GM19328 (cell line): ENCODE data around the gene MYO10.
"Not testable (repeated sequence)": the region's sequence is repeated elsewhere in the genome, so short reads cannot be mapped to it uniquely, and the experiment has no call there.

ENCODE experiments used
- ATAC-seq: cut with Tn5 transposase; IDR thresholded peaks from one replicate; pipeline ENCODE4 v1.9.1; 2021; ENCODE audit warnings: mild to moderate bottlenecking, moderate library complexity; ENCODE audit not compliant: unreplicated experiment

MYO10 gene

DNA sequence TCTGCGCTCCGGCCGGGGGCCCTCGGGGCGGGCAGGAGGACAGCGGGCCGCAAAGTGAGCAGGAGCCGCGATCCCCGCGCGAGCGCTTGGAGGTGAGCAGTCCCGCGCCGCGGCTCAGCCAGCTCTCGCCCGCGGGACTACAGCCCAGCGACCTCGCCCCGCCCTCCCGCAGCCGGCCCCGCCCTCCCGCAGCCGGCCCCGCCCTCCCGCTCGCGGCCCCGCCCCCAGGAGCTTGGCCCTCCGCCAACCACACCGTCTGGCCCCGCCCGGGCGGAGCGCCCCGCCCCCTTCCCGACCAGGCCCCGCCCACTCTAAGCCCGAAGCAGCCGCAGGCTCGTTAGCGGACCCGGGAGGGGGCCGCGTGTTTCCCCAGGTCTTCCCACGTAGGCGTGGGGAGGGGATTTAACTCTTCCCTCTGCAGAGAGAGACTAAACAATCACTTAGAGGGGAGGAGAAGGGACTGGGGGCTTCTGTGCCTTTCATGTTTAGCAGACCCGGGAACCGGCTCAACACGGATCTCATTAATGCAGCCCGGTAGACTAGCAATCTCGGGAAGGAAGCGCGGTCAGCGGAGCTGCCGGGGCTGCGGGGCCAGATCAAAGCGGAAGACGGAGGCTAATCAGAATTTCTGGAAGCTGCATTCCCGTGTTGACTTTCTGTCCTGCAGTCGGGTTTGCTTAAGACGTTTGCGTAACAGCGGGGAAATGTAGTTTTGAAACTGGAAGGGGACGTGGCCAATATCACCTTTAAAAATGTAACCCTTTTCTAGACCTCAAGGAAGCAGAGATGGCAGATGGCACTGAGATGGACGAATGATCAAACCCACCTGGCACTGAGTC is at the start of gene MYO10:
Gene MYO10 (minus strand): TSS at position 139 of the 839 bp plus-strand sequence. CDS start 480 bp downstream, outside the sequence.
- no peak for ATAC-seq

DNA sequence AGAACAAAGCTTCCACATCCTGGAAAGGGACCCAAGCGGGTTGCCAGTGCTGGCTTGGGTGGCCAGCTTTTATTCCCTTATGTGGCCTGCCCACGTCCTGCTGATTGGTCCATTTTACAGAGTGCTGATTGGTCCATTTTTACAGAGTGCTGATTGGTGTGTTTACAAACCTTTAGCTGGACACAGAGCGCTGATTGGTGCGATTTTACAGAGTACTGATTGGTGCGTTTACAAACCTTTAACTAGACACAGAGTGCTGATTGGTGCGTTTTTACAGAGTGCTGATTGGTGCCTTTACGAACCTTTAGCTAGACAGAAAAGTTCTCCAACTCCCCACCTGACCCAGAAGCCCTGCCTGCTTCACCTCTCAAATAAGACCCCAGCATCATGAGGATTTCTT is 49.2 kb upstream of the MYO10 start:
- not testable (repeated sequence) for ATAC-seq

DNA sequence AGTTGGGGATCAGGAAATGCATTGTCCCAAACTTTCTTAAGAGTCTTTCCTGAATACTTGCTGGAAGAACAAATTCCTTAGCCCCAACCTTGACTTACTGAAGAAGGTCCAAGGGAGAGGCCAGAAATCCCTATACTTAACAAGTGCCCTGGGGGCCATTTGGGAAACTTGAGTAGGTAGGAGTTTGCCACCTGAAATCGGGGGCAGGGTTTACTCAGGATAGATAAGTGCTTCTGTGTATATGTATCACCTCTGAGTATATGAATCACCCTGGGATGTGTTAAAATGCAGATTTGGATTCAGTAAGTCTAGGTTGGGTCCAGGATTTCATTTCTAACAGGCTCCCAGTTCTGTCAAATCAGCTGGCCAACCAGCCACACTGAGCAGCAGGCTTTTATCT is 47.9 kb upstream of the MYO10 start:
- no peak for ATAC-seq

DNA sequence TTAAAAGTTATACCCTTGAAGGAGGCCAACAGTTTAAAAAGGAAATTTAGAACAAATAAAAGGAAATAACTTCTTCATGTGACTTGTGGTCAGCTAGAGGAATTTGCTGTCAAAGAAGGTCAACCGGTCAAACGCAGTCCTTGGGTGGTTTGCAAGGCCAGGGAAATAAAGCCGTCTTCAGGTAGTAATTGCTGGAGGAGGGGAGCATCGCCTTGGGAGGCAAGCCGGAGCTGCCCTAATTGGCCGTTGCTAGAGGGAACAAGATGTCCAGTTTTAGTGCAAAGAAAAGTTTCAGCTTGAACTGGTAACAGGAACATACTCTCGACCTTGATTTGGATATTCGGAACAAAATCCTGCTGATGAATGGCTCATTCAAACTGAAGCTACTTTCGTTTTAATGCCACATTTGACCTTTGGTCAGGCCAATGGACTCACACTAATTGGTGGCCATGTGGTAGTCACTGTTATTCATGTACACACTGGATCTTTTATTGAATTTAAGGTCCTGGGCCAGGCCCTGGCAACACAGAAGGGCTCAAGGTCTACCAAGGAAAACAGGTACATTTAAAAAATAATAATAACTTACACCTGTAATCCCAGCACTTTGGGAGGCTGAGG is 47.0 kb upstream of the MYO10 start:
- ATAC-seq: no peak

DNA sequence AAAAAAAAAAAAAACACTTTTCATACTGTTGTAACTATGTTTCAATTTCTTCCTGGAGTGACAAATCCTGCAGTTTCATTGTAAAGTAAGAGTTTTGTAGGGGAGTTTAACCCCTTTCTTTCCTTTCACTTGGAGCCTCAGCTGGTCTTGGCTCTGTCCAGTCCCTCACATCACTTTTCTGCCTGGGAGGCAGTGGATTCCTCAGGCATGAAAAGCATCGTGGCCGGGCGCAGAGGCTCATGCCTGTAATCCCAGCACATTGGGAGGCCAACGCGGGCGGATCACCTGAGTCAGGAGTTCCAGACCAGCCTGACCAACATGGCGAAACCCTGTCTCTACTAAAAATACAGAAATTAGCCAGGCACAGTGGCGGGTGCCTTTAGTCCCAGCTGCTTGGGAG is 45.6 kb upstream of the MYO10 start:
- ATAC-seq: no peak

DNA sequence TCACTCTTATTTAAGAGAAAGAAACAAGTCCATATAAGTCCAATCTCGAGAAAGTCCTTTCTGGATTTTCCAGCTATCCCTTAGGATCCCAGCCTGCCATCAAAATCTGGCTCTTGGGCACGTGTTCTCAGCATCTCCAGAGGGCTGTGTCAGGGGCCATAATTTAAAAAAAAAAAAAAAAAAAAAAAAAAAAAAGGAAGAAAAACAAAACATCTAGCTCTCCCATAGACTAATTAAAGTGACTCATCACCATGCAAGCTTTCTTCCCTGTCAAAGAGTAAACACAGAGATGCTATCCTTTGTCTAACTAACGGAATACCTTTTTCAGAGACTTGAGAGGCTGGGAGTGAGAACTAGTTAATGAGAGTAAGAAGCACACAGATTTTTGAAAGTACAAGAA is 44.9 kb upstream of the MYO10 start:
- ATAC-seq: no peak

DNA sequence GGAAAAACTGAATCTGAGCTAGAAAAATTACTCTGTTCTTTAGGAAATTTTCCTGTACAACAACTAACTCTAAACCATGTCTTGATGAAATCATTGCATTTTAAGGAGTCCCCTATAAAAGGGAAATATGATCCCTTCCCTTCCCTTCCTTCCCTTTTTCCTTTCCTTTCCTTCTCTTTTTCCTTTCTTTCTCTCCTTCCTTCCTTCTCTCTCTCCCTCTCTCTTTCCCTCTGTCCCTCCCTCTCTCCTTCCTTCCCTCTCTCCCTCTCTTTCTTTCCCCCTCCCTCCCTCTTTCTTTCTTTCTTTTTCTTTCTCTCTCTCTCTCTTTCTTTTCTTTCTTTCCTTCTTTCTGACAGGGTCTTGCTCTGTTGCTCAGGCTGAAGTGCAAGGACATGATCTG is 42.2 kb upstream of the MYO10 start:
- ATAC-seq: no peak

DNA sequence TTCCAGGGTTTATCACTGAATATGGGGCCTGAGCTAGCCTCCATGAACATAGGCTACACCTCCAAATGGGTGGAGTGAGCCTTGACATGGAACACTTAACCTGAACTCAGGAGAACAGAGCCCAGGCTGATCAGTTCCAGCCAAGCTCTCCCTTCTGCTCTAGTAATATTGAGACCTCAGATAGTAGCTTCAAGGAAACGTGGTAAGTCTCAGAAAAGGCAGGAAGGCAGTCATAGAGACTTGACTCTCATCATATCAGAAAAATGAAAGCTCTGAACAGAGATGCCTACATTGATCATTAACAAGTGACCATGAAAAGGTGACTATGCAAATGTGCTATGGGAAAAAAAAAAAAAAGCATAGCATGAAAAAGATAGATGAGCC is 40.5 kb upstream of the MYO10 start:
- peak; percentile 36 for ATAC-seq

DNA sequence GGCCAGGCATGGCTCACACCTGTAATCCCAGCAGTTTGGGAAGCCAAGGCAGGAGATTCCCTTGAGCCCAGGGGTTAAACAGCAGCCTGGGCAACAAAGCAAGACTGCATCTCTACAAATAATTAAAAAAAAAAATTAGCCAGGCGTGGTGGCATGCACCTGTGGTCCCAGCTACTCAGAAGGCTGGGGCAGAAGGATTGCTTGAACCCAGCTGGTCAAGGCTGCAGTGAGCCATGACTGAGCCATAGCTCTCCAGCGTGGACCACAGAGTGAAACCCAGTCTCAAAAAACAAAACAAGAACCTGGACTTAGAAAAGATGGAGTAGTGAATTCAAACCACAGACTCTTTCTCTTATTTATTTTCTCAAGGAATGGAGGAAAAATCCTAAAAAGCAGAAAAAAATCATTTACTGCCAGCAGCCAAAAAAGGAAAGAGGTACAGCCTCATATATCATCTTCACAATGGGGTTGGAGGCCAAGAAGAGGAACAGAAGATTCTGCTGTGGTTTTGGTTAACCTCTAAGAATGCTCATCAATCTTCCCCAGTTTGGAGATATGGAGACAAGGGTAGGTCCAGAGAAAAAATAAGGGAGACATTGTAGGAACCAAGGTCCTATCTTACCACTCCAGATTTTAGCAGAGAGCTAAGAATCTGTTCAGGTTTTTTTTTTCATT is 40.0 kb upstream of the MYO10 start:
- peak; percentile 76 for ATAC-seq

DNA sequence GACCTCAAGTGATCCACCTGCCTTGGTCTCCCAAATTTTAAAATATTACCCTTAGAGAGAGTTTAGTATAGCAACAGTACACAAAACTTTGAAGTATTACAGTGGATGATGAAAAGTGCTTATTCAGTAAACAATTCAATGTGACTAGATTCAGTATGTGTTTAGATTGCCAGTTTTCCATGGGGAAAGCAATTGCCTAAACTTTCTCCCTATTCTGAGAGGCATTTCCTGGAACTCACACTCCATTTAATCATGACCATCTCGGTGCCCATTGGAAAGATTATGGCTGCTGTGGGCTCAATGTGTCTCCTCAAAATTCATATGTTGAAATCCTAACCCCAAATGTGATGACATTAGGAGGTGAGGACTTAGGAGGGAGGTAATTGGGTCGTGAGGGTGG is 38.9 kb upstream of the MYO10 start:
- ATAC-seq: no peak

DNA sequence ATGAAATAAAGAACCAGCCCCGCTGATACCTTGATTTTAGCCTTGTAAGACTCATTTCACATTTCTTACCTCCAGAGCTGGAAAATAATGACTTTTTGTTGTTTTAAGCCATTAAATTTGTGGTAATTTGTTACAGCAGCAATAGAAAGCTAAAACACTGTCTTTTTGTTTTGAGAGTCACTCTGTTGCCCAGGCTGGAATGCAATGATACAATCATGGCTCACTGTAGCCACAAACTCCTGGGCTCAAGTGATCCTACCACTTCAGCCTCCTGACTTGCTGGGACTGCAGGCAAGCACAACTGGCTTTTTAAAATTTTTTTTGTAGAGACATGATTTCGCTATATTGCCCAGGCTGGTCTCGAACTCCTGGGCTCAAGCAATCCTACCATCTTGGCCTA is 34.7 kb upstream of the MYO10 start:
- no peak for ATAC-seq

DNA sequence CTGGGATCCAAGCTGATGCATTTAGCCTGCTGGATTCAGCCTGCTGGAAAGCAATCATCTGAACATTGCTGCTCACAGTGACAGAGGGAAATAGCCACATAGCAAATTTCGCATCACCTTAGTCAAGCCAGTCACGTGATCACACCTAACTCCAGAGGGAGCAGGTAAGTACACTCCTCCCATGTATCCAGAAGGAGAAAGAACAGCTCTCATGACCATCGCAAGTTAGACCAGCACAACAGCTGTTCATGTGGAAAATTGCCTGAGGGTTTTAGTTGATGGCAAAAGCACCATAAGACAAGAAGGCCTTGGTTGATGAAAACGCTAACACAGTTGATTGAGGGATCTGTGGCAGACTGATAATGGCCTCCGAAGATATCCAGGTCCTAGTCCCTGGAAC is 34.2 kb upstream of the MYO10 start:
- no peak for ATAC-seq

DNA sequence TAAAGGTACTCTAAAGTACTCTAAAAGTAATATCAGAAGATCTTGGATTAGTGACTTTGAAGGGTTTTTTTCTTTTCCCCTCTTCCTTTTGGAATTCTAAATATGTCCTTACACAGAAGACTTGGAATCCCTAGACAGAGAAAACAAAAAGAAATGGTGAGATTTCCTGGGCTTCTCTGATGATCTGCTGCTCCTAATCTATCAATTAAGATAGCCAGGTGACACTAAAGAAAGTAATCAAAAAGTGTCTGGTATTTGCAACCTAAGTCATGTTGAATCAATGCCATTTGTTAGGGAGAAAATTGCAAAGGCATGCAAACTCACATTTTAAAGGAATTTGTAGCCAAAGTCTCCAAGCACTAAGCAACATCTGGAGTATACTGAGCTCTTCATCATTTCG is 29.5 kb upstream of the MYO10 start:
- no peak for ATAC-seq

DNA sequence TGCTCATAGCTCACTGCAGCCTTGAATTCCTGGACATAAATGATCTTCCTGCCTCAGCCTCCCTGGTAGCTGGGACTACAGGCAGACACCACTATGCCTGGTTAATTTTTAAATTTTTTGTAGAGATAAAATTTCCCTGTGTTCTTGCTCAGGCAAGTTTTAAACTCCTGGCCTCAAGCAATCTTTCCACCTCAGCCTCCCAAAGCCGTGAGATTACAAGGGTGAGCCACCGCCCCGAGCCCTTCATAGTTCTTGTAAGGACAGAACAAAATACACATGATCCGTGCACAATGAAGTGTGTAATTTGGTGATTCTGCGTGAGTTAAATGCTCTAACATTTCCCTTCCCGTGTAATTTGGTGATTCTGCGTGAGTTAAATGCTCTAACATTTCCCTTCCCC is 27.7 kb upstream of the MYO10 start:
- ATAC-seq: no peak

DNA sequence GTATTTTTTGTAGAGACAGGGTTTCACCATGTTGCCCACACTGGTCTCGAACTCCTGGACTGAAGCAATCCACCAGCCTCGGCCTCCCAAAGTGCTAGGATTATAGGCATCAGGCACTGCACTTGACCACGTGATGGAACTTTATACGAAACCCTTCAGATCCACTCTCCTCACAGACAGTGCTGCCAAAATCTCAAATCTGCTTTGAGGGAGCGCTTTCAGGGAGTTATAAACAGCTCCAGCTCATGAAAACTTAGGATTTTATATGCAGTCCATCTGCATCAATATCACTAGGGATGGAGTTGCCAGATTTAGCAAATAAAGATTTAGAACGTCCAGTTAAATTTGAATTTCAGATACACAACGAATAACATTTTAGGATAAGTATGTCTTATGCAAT is 25.0 kb upstream of the MYO10 start:
- ATAC-seq: no peak

DNA sequence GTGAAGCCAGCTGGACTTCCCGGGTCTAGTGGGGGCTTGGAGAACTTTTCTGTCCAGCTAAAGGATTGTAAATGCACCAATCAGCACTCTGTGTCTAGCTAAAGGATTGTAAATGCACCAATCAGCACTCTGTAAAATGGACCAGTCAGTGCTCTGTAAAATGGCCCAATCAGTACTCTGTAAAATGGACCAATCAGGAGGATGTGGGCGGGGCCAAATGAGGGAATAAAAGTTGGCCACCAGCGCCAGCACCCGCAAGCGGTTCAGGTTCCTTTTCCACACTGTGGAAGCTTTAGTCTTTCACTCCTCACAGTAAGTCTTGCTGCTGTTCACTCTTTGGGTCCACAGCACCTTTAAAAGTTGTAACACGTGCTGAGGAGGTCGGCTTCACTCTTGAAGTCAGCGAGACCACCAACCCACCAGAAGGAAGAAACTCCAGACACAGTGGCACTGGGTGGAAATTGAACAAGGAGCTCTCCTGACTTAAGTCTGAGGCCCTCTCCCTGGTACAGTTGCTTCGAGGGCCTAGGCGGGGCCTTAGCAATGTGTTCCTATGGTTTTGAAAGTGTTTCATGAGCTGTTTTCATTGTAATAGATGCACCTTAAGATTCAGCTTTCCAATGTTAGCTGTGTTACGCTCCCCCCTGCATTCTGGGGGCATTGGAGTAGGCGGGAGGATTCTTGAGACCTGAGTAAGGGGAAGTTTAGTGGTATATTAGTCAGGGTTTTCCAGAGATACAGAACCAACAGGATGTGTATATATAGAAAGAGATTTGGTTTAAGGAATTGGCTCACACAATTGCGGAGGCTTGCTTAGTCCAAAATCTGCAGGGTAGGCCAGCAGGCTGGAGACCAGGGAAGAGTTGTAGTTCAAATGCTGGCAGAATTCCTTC is 21.5 kb upstream of the MYO10 start:
- ATAC-seq: no peak

DNA sequence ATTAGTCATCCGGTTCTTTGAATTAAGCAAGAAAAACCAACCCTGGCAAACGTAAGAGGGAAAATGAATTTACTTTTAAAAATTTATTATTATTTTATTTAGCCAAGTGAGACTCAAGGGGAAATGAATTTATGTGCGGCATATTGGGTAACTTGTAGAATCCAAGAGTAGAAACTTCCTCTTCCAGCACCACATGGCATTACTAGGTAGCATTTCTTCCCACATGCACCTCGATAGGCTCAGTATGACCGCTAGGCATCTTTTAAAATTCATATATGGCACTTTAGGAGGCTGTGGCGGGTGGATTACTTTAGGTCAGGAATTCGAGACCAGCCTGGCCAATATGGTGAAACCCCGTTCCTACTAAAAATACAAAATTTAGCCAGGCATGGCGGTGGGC is 17.6 kb upstream of the MYO10 start:
- ATAC-seq: no peak

DNA sequence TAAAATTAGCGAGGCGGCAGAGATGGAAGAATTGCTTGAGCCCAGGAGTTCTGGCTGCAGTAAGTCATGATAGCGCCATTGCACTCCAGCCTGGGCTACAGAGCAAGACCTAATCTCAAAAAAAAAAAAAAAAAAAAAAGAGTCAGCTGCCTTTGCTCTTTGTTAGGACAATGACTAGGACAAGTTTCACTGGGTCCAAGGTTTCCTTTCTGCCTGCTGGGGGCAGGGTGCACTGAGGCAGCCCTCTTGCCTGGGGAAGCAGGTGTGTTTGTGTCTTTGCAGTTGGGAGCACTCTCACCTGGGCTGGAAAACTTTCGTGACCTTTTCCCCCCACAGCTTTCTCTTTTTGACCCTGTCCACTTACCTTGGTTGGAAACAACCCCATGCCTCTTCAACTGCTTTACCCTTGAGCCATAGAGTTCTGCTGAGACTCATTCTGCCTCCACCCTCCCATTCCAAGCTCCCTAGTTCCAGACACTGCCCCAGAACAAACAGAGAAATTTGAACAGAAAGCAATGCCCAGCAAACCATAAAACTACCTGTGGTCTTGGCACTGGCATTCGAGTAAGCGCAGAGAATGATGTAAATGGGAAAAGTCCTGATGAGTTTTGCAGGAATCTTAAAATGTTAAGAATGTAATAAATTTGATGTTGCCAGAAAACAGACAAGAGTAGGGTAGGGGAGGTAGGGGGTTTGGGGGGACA is 17.0 kb upstream of the MYO10 start:
- no peak for ATAC-seq

DNA sequence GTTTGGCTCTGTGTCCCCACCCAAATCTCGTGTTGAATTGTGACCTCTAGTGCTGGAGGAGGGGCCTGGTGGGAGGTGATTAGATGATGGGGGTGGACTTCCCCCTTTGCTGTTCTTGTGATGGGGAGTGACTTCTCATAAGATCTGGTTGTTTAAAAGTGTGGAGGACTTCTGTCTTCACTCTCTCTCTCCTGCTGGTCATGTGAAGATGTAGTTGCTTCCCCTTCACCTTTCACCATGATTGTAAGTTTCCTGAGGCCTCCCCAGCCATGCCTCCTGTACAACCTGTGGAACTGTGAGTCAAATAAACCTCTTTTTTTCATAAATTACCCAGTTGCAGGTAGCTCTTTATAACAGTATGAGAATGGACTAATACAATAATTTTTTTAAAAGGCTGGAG is 10.6 kb upstream of the MYO10 start:
- no peak for ATAC-seq

DNA sequence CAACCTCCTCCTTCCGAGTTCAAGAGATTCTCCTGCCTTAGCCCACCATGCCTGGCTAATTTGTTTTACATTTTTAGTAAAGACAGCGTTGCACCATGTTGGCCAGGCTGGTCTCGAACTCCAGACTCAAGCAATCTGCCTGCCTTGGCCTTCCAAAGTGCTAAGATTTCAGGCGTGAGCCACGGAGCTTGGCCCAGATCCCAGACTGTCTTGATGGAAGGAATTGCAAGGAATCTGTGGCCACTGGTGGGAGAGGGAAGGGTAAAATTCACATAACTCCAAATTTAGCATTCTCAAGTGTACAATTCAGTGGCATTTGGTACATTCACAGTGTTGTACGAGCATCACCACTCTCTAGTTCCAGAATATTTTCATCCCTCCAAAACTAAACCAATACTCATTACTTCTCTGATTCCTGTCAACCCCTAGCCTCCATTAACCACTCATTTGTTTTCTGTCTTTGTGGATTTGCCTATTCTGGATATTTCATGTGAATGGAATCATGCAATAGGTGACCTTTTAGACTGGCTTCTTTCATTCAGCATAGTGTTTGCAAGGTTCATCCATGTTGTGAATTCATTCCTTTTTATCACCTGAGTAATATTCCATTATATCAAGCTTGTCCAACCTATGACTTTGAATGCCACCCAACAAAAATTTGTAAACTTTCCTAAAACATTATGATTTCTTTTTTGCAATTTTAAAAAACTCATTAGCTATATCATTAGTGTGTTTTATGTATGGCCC is 8.9 kb upstream of the MYO10 start:
- no peak for ATAC-seq
